MCF 10A (cell line): Measurements from ENCODE around the gene PRODH. TPM values are rescaled to one million over a fixed set of nuclear protein-coding genes. Genes with fewer than 3 reads are reported as not detected.
"Not testable (repeated sequence)": the region's sequence is repeated elsewhere in the genome, so short reads cannot be mapped to it uniquely, and the experiment has no call there.

Source experiments
- BruUV-seq: library from RNA; stranded (reverse); fragments of 400-500 nt; replicated peaks from 2 replicates; lab custom pipeline; 2021; lab: Mats Ljungman, UMichigan
- CTCF ChIA-PET: fragments of 300-600 bp; sonication (Branson Sonifier 250); formaldehyde crosslinking; extraction: SDS; loops from one replicate; lab custom pipeline; 2021; ENCODE audit warnings: antibody characterized with exemption, inconsistent platforms; lab: Yijun Ruan, JAX
- POLR2A ChIA-PET: fragments of 300-600, 350-650 bp; sonication (Branson Sonifier 250); formaldehyde crosslinking; extraction: SDS; loops from one replicate; lab custom pipeline; 2020; ENCODE audit warnings: antibody characterized with exemption, inconsistent platforms; lab: Yijun Ruan, JAX
- DNase-seq: peaks from one replicate; pipeline ENCODE4 v3.0.0-alpha.2; 2018; ENCODE audit not compliant: unreplicated experiment
- H3K27ac Mint-ChIP-seq: one replicate; pipeline ENCODE4 v1.8.0; 2022; ENCODE audit warnings: mild to moderate bottlenecking, low read depth, mixed read lengths; ENCODE audit not compliant: unreplicated experiment
- H3K27me3 Mint-ChIP-seq: one replicate; pipeline ENCODE4 v1.8.0; 2022; ENCODE audit warnings: mixed read lengths; ENCODE audit not compliant: insufficient read depth, unreplicated experiment
- H3K36me3 Mint-ChIP-seq: one replicate; pipeline ENCODE4 v1.8.0; 2022; ENCODE audit warnings: mild to moderate bottlenecking, moderate library complexity, mixed read lengths; ENCODE audit not compliant: insufficient read depth, unreplicated experiment
- H3K4me1 Mint-ChIP-seq: one replicate; pipeline ENCODE4 v1.8.0; 2022; ENCODE audit warnings: mixed read lengths; ENCODE audit not compliant: insufficient read depth, unreplicated experiment
- H3K4me3 Mint-ChIP-seq: one replicate; pipeline ENCODE4 v1.8.0; 2022; ENCODE audit warnings: mild to moderate bottlenecking, moderate library complexity, mixed read lengths; ENCODE audit not compliant: unreplicated experiment
- H3K9me3 Mint-ChIP-seq: one replicate; pipeline ENCODE4 v1.8.0; 2022; ENCODE audit warnings: mixed read lengths; ENCODE audit not compliant: unreplicated experiment
- CTCF ChIP-seq: fragments of 200-600 bp; IDR thresholded peaks from one replicate; pipeline ENCODE4 v1.8.0; 2022; ENCODE audit warnings: antibody characterized with exemption, mild to moderate bottlenecking; ENCODE audit not compliant: unreplicated experiment
- intact Hi-C: fragments of 100-400 bp; cut with micrococcal nuclease; formaldehyde crosslinking; loops from 2 replicates; pipeline ENCODE4 v1.14.1; 2022
- total RNA-seq: library from RNA; stranded (reverse); gene quantifications from 2 replicates; pipeline ENCODE4 v1.2.3, GENCODE V29; 2022

Gene PRODH
- total RNA-seq, 1 experiment from 2014 or later = 8.4 TPM

GRCh38 chr22:18911535-18911934 is 24.6 kb downstream of the PRODH start:
- CTCF ChIA-PET, H3K9me3 Mint-ChIP-seq, intact Hi-C loops, H3K4me1 Mint-ChIP-seq, H3K27ac Mint-ChIP-seq, H3K4me3 Mint-ChIP-seq, BruUV-seq, H3K36me3 Mint-ChIP-seq, H3K27me3 Mint-ChIP-seq, DNase-seq, POLR2A ChIA-PET: not testable (repeated sequence)

- no peak for DNase-seq
- Mint-ChIP-seq H3K27ac (no peak overlapping the region), H3K4me3 (no peak overlapping the region), H3K36me3 (no peaks in the 10 kb centered on the region), H3K27me3 (no peaks in the 10 kb centered on the region), H3K4me1 (no peaks in the 10 kb centered on the region), H3K9me3 (no peaks in the 10 kb centered on the region)
- ChIA-PET CTCF (interaction anchor here (0.6 to 1.0 kb wide), 6 partner anchors 12 to 667 kb away, joined by 3 to 5 read pairs (median 4); no protein-coding TSS in a partner anchor), POLR2A (interaction anchor here (0.6 to 1.1 kb wide), 3 partner anchors 18 to 1159 kb away, joined by 3 to 4 read pairs (median 3); no protein-coding TSS in a partner anchor)
- intact Hi-C loops = no loop called here
- no TSS peak for BruUV-seq
- TF ChIP-seq CTCF = no peak
Measured at GRCh38 chr22:18909556-18909955, 26.5 kb downstream of the PRODH start.

- Mint-ChIP-seq H3K4me3 (no peak overlapping the region), H3K27me3 (no peaks in the 10 kb centered on the region), H3K4me1 (no peaks in the 10 kb centered on the region), H3K27ac (no peak overlapping the region), H3K36me3 (no peaks in the 10 kb centered on the region), H3K9me3 (no peaks in the 10 kb centered on the region)
- DNase-seq = no peak
- intact Hi-C loops = no loop called here
- CTCF ChIA-PET = interaction anchor here (0.6 to 1.3 kb wide), 4 partner anchors 8 to 1834 kb away, joined by 3 to 5 read pairs (median 3); partner anchors contain the start of gene PRODH
- POLR2A ChIA-PET = interaction anchor here (1.9 kb wide), 1 partner anchor 28 kb away, joined by 12 read pairs; the partner anchor contains the start of gene PRODH
- BruUV-seq = no TSS peak
- no peak for TF ChIP-seq CTCF
Measured at GRCh38 chr22:18906896-18907295, 29.2 kb downstream of the PRODH start.

GRCh38 chr22:18906410-18906745 is 29.7 kb downstream of the PRODH start:
- H3K27me3 Mint-ChIP-seq, H3K27ac Mint-ChIP-seq, H3K4me3 Mint-ChIP-seq, intact Hi-C loops, BruUV-seq, H3K4me1 Mint-ChIP-seq, DNase-seq, H3K9me3 Mint-ChIP-seq, H3K36me3 Mint-ChIP-seq: not testable (repeated sequence)
- ChIA-PET CTCF (interaction anchor here (0.6 to 1.3 kb wide), 3 partner anchors 23 to 390 kb away, joined by 3 to 5 read pairs (median 3); partner anchors contain the start of gene PRODH), POLR2A (interaction anchor here (0.9 to 1.9 kb wide), 3 partner anchors 23 to 29 kb away, joined by 3 to 12 read pairs (median 8); partner anchors contain the start of gene PRODH)
